Endothelial cell of umbilical vein (primary cell): ENCODE data around the gene FRYL. TPM values are rescaled to one million over a fixed set of nuclear protein-coding genes. Genes with fewer than 3 reads are reported as not detected.

Experiments used
- BruUV-seq: library from RNA; stranded (reverse); fragments of 400-500 nt; replicated peaks from 2 replicates; lab custom pipeline; 2021; lab: Mats Ljungman, UMichigan
- CTCF ChIA-PET: fragments of 300-600, 350-600 bp; sonication (Branson Sonifier 250); formaldehyde crosslinking; loops from one replicate; lab custom pipeline; 2021; ENCODE audit warnings: antibody characterized with exemption, inconsistent platforms; lab: Charles Lee
- POLR2A ChIA-PET: fragments of 300-600, 350-600 bp; sonication (Branson Sonifier 250); formaldehyde crosslinking; loops from one replicate; lab custom pipeline; 2021; ENCODE audit warnings: antibody characterized with exemption, inconsistent platforms; lab: Charles Lee
- DNase-seq: peaks from one replicate; pipeline ENCODE4 v3.0.0-alpha.2; 2011; ENCODE audit warnings: low read depth, low spot score
- FAIRE-seq: peaks from 2 replicates; lab custom pipeline; 2011; peaks lifted over from hg19 to GRCh38; lab: Jason Lieb, UNC
- H2AFZ ChIP-seq: 2 replicates; pipeline ENCODE4 v1.6.0; 2012; ENCODE audit warnings: low read depth, low read length, control low read depth, inconsistent platforms
- H3K27ac ChIP-seq: 2 replicates; pipeline ENCODE4 v1.5.1; 2011; ENCODE audit warnings: low read depth, mild to moderate bottlenecking, control low read depth, low read length, moderate library complexity; ENCODE audit not compliant: insufficient read depth
- H3K27me3 ChIP-seq, 2 experiments: 2 replicates each; pipeline versions ENCODE4 v1.6.0 to v1.6.1; 2011; ENCODE audit warnings: low read length in 2 of 2, mixed read lengths in 1 of 2; ENCODE audit not compliant: control insufficient read depth in 2 of 2, insufficient read depth in 2 of 2
- H3K36me3 ChIP-seq, 2 experiments: 2 replicates in 1 of 2; 3 replicates in 1 of 2; pipeline ENCODE4 v1.5.1; 2011; ENCODE audit warnings: low read length in 2 of 2, mild to moderate bottlenecking in 1 of 2, moderate library complexity in 1 of 2; ENCODE audit not compliant: control insufficient read depth in 2 of 2, insufficient read depth in 2 of 2; ENCODE audit errors: extremely low read depth in 1 of 2
- H3K4me1 ChIP-seq: 3 replicates; pipeline ENCODE4 v1.5.1; 2011; ENCODE audit warnings: mild to moderate bottlenecking, low read length; ENCODE audit not compliant: control insufficient read depth, insufficient read depth; ENCODE audit errors: extremely low read depth
- H3K4me2 ChIP-seq: 2 replicates; pipeline ENCODE4 v1.6.1; 2011; ENCODE audit warnings: low read length, control low read depth, mixed read lengths; ENCODE audit not compliant: insufficient read depth
- H3K4me3 ChIP-seq, 3 experiments: fragments of 200-600 bp in 1 of 3; sonication (generic), shearing (Covaris generic) in 1 of 3; replicated peaks in 1 of 3; 2 replicates each; pipeline ENCODE4 v1.5.1; 2011 to 2016; ENCODE audit warnings: control low read depth in 3 of 3, low read length in 3 of 3, mild to moderate bottlenecking in 2 of 3, inconsistent platforms in 1 of 3, low read depth in 1 of 3, moderate library complexity in 1 of 3; ENCODE audit not compliant: insufficient read depth in 1 of 3
- H3K79me2 ChIP-seq: 2 replicates; pipeline ENCODE4 v1.6.0; 2012; ENCODE audit warnings: low read length, inconsistent platforms; ENCODE audit not compliant: control insufficient read depth, insufficient read depth
- H3K9ac ChIP-seq: replicated peaks from 2 replicates; pipeline ENCODE3; 2011; ENCODE audit warnings: low read length, control low read depth; ENCODE audit not compliant: insufficient read depth; ENCODE audit errors: extremely low read depth
- H3K9me1 ChIP-seq: replicated peaks from 3 replicates; pipeline ENCODE4 v1.6.0; 2011; ENCODE audit warnings: mild to moderate bottlenecking, low read length; ENCODE audit not compliant: control insufficient read depth, insufficient read depth; ENCODE audit errors: extremely low read depth
- H3K9me3 ChIP-seq: replicated peaks from 2 replicates; pipeline ENCODE4 v1.5.1; 2012; ENCODE audit warnings: low read length, inconsistent platforms; ENCODE audit not compliant: control insufficient read depth, insufficient read depth
- H4K20me1 ChIP-seq: replicated peaks from 2 replicates; pipeline ENCODE3; 2011; ENCODE audit warnings: mild to moderate bottlenecking, low read length; ENCODE audit not compliant: control insufficient read depth, insufficient read depth; ENCODE audit errors: extremely low read depth
- EZH2 ChIP-seq: IDR thresholded peaks from 2 replicates; pipeline ENCODE4 v1.6.1; 2012; ENCODE audit warnings: borderline replicate concordance, low read depth, mild to moderate bottlenecking, moderate library complexity, low read length, inconsistent platforms; ENCODE audit not compliant: severe bottlenecking
- FOS ChIP-seq: IDR thresholded peaks from 2 replicates; pipeline ENCODE4 v1.6.1; 2011; ENCODE audit warnings: mild to moderate bottlenecking, low read length, moderate library complexity, borderline replicate concordance; ENCODE audit not compliant: insufficient read depth
- GATA2 ChIP-seq: IDR thresholded peaks from 2 replicates; pipeline ENCODE4 v1.7.0; 2011; ENCODE audit warnings: low read depth, mild to moderate bottlenecking, moderate library complexity, mixed read lengths, low read length; ENCODE audit not compliant: insufficient read length, insufficient read depth
- MYC ChIP-seq: IDR thresholded peaks from one replicate; pipeline ENCODE4 v1.6.1; 2011; ENCODE audit warnings: mild to moderate bottlenecking, low read depth, low read length
- POLR2A ChIP-seq: IDR thresholded peaks from 2 replicates; pipeline ENCODE4 v1.6.1; 2012; ENCODE audit warnings: low read depth, mild to moderate bottlenecking, control low read depth, low read length
- POLR2AphosphoS5 ChIP-seq: IDR thresholded peaks from 2 replicates; pipeline ENCODE4 v1.6.1; 2012; ENCODE audit warnings: low read depth, mild to moderate bottlenecking, control low read depth, low read length, moderate library complexity; ENCODE audit not compliant: insufficient read depth
- dilution Hi-C: fragments of 300-500 bp; cut with MboI; formaldehyde crosslinking; loops from one replicate; pipeline ENCODE4 v1.15.0; 2019; ENCODE audit warnings: low sequenced_read_pairs; ENCODE audit not compliant: extremely low pct_ligation_motif_present
- intact Hi-C: fragments of 100-400 bp; cut with micrococcal nuclease; formaldehyde crosslinking; loops from one replicate; pipeline ENCODE4 v1.10.0; 2022
- polyA plus RNA-seq, 4 experiments: library from polyadenylated mRNA; depleted of rRNA in 3 of 4; stranded (reverse) in 3 of 4; unstranded in 1 of 4; fragments of >200 nt; gene quantifications; 2 replicates each; pipeline versions ENCODE4 v1.2.1 to v1.2.3, GENCODE V29; 2011 to 2012; ENCODE audit warnings: missing spikeins in 1 of 4
- total RNA-seq: library from RNA; stranded (reverse); gene quantifications from 2 replicates; pipeline ENCODE4 v1.2.3, GENCODE V29; 2021
- TF ChIP-seq, protein P1 (sequence below): IDR thresholded peaks from 2 replicates; pipeline ENCODE4 v1.6.1; 2011; ENCODE audit not compliant: insufficient read depth, insufficient read length

FRYL gene
- total and polyA plus RNA-seq, 2 donors (not counting 3 experiments of a cell fraction or from before 2014, with no cell fraction given) = 17.0 to 84.9 TPM

DNA sequence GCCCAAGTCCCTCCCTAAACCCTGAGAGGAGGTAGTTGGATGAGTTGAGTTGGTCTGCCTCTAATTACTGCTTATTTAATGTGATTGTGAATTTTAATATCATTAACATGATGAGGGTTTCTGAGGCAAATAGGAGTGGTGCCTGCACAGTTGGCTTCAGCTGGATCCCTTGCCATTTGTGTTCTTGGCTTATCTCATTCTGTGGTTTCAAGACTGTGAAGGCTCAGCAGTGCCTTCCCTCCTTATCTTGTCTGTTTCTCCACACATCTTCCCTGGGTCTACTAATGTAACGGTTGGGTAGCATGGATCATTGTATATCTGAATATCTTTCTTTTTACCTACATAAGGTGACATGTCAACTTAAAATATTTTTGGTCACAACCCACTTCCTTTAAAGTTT lies 298.5 kb downstream of the FRYL start:
- Histone ChIP-seq H3K4me1 (no peaks in the 10 kb centered on the region), H4K20me1 (no peaks in the 10 kb centered on the region), H3K27ac (no peak overlapping the region), H3K27me3 (peaks cover 43 to 56% of the 10 kb centered on the region in 2 experiments), H3K79me2 (no peaks in the 10 kb centered on the region), H3K9me1 (no peaks in the 10 kb centered on the region), H3K9ac (no peak overlapping the region), H2AFZ (no peak overlapping the region), H3K4me3 (no peak overlapping the region), H3K36me3 (no peaks in the 10 kb centered on the region), H3K4me2 (no peak overlapping the region), H3K9me3 (no peaks in the 10 kb centered on the region)
- TF ChIP-seq MYC (no peak), EZH2 (no peak), POLR2AphosphoS5 (no peak), GATA2 (no peak), POLR2A (no peak)
- TF ChIP-seq, protein P1, sequence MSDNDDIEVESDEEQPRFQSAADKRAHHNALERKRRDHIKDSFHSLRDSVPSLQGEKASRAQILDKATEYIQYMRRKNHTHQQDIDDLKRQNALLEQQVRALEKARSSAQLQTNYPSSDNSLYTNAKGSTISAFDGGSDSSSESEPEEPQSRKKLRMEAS = no peak
- intact Hi-C loops = no loop called here
- POLR2A ChIA-PET = no interaction called here
- dilution Hi-C loops = no loop called here
- FAIRE-seq (no peak), DNase-seq (no peak)
- no TSS peak for BruUV-seq
- CTCF ChIA-PET = no interaction called here

DNA sequence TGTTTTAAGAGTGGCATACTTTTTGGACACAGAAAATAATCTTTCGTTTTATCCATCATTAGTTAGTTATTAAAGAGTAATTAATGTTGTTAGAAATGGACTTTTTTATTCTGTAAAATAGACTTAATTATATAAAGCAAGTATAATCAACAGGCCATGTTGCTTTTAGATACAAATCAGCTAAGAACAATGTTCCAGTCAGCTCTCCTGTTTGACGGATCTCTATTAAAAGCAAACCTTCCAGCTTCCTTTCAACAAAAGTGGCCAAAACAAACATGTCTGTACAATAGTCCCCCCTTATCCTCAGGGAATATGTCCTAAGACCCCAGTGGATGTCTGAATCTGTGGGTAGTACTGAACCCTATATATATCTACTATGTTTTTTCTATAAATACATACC lies 301.8 kb downstream of the FRYL start:
- H4K20me1 ChIP-seq = no peaks in the 10 kb centered on the region
- dilution Hi-C loops = no loop called here
- CTCF ChIA-PET = no interaction called here
- peak; percentile 57 for DNase-seq
- H3K36me3 ChIP-seq = no peaks in the 10 kb centered on the region
- intact Hi-C loops = no loop called here
- H2AFZ ChIP-seq = no peak overlapping the region
- H3K9ac ChIP-seq = no peak overlapping the region
- BruUV-seq = no TSS peak
- no peak overlapping the region for H3K4me2 ChIP-seq
- no peaks in the 10 kb centered on the region for H3K4me1 ChIP-seq
- POLR2A ChIA-PET = no interaction called here
- no peak overlapping the region for H3K27ac ChIP-seq
- no peaks in the 10 kb centered on the region for H3K9me3 ChIP-seq
- no peaks in the 10 kb centered on the region for H3K79me2 ChIP-seq
- TF ChIP-seq FOS (no peak), POLR2A (no peak)
- H3K9me1 ChIP-seq = no peaks in the 10 kb centered on the region
- FAIRE-seq = peak; percentile 67
- H3K27me3 ChIP-seq = peaks cover 27% of the 10 kb centered on the region in 2 experiments
- no peak overlapping the region for H3K4me3 ChIP-seq
